GM19023 (cell line): ENCODE measurements around the gene IL21.
"Not testable (repeated sequence)": the region's sequence is repeated elsewhere in the genome, so short reads cannot be mapped to it uniquely, and the experiment has no call there.

Experiments
- ATAC-seq: cut with Tn5 transposase; IDR thresholded peaks from one replicate; pipeline ENCODE4 v1.9.1; 2021; ENCODE audit warnings: mild to moderate bottlenecking, moderate library complexity; ENCODE audit not compliant: unreplicated experiment

IL21 gene

DNA sequence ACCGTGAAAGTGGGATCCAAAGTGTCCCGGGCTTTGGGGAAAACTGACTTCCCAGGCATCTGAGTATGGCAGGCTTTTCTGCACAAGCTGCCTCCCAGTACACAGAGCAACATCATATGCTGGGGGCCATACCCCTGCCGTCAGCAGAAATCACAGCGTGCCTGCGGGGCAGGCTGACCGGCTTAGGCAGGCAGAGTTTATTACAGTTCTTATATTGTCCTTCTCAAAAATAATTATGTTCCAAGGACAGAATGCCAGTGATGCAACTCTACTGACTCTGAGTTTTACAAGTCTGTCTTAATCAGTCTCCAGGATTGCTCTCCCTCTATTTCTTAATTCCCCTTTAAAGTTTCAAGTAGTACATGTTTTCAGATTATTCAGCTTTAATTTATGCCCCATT is 37.0 kb downstream of the IL21 start:
- no peak for ATAC-seq

DNA sequence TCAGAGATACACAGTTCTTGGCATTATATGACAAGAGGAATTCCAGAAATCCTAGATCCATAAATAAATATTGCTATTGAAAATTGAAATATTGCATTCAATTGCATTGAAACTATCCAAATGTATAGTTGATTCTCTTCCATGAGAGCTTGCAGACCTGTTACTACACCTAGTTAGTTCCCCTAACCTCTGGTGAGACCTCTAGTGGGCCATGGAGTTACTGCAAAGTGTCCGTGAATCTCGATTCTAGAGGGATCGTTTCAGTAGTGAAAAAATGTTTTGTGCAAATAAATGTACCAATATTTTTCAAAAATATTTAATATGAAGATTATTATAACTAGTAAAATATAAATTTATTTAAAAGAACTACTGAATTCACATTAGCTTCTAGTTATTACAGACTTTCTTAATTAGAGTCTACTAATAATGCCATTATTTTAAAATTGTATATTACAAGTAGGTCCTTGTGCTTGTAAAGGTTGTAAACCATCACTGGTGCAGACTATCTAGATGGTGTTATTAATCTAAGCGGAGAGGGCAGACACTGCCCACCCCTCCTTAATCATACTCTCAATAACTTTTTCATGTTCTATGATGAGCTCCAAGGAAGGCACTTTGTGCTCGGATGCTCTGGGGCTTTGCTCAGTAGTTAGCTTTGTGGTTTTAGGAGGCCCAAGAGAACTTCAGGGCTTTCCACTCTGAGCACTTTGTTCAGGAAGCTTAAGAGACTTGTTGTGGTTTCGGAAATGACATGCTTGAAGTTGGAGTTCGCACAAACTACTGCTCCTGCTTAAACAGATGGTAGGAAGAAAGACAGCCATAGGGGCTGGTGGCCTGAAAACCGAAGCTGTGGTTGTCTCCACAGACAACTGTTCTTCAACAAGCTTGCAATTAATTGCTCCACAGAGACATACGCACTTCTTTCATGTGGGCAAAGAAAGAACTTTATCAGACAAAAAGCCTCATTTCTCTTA is 42.8 kb downstream of the IL21 start:
- peak; percentile 52 for ATAC-seq

DNA sequence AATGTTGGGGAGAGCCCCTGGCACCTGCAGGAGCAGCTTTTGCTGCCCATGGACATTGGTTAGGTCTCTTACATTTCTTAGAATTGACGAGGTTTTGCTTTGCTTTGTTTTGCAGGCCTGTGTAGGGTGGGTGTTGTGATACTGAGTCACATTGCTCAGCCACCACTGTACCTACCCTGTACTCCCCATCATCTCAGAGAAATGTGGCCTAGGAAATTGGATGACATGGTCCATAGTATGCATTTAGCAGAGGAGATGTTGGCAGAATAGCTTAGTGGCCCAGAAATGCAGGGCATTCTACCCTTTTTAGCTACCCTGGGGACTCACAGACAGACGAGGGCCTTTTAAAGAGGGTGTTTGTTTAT is 43.7 kb downstream of the IL21 start:
- no peak for ATAC-seq

DNA sequence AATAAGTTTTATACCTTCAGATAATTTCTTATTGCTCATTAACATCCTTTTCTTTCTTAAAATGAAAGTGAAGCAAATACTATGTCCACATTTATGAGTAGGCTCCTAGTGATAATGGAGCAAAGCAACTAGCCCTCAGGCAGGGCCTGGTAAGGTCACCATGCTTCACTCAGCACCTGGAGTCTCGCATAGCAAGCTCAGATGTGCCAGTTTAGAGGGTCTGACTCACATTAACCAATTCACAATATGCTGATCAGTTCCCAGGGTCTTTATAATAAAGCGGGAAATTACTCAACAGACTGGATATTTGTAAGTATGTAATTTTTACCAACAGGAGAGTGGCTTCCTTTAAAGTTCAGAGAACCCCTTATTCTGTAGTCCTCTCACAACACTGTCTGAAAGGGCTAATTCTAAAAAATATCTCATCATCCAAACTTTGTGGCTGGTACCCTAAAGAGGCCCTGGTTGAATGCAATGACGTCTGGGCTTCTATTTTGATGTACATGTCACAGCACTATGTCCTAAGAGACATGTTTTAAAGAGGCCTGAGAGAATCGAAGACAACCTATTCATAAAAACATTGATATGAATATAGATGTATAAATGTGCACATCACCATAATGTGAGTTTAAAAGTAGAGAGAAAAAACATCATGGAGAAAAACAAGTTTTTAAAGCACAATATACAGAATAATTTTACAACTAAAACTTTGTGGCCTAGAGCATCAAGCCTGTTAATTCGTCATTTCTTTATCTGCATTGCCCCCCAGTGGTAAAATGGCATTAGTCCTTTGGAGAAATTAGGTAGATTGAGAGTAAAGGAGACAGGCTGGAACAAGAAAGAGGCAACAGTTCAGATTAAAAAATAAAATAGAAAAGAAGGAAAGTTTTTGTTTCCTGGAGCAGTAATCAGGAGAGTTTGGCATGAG is 44.3 kb downstream of the IL21 start:
- no peak for ATAC-seq

DNA sequence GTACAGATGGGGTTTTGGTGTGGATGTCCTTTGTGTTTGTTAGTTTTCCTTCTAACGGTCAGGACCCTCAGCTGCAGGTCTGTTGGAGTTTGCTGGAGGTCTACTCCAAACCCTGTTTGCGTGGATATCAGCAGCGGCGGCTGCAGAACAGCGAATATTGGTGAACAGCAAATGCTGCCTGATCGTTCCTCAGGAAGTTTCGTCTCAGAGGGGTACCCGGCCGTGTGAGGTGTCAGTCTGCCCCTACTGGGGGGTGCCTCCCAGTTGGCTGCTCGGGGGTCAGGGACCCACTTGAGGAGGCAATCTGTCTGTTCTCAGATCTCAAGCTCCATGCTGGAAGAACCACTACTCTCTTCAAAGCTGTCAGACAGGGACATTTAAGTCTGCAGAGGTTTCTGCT is 46.5 kb downstream of the IL21 start:
- ATAC-seq: not testable (repeated sequence)

DNA sequence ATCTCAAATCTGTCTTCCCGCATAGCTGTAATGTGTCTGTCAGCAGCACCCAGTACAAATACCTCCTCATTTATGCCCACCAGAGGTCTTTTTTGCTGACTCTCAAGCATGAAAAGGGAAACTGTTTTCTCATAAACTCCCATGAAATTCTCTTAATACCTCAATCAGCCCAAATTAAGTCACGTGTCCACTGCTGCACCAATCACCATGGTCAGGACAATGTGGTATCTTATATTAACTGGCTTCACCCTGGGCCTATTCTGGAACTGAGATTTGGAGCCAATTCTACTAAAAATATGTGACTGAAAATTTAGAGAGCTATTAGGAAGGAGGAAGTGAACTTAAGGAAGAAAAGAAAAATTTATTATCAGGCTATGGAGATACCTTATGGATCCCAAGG is 58.4 kb downstream of the IL21 start:
- ATAC-seq: no peak
